Measurements from ENCODE around the gene C16orf92.
A peak's percentile ranks its signal among the peaks of the same experiment; 100 is the strongest.

C16orf92 gene

DNA sequence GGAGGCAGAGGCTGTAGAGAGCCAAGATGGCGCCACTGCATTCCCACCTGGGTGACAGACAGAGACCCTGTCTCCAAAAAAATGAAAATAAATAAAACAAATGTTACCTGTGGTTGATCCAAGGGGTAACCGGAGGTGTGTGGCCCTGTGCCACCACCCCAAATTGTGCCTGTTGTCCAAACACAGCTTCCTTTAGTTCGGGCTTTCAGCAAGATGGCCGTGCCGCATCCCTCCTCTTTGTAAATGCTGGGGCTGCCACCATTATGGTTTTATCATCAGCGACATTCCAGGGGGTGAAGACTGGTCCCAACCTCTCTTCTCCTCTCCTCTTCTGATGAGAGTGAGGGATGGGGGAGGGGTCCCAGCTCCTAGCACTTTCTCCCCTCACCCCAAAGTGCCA, at the start of gene C16orf92:
Gene C16orf92 (plus strand): TSS at position 312 of the 400 bp plus-strand sequence. CDS start 143 bp downstream, outside the sequence.
- DNase-seq (ENCODE audit: low spot score), result no peak

- DNase-seq (ENCODE audit: low spot score), result peak; percentile 96
Observed at GRCh38 chr16:29973384-29974246, 49.4 kb upstream of the C16orf92 start, which contains the start of gene TAOK2. TAOK2 (plus strand) TSS chr16:29973868; CDS start chr16:29977773, 3,905 bp downstream.

DNA sequence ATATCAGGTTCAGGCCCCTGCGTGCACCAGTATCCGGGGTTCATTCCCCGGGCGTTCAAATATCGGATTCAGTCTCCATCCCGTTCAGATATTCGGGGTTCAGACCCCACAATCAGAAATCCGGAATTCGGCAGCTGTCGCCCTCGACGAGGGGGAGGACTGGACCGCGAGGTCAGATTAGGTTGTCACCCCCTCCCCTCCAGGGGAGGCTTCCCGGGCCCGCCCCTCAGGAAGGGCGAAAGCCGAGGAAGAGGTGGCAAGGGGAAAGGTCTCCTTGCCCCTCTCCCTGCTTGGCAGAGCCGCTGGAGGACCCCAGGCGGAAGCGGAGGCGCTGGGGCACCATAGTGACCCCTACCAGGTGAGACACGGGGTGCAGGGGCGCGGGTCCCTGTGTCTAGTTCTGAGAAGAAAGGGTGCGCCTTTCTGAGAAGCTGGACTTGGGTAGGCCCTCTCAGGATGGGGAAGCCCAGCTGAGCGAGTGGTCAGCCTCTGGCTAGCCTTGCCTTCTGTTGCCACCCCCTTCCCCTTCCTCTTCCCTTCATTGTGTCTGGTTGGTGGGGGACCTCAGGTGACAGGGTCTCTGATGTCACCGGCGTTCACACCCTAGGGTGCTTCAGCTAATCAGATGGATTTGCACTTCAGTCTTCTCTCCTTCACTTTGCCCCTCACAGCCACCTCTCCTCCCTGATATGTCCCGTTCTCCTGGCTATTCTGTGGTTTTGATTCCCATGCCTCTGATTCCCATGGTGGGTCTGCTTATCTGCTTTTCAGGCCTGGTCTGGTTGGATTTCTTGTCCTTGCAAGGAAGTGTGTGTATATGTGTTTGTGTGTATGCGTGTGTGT, 48.5 kb upstream of the C16orf92 start:
- DNase-seq (ENCODE audit: low spot score), result no peak

DNA sequence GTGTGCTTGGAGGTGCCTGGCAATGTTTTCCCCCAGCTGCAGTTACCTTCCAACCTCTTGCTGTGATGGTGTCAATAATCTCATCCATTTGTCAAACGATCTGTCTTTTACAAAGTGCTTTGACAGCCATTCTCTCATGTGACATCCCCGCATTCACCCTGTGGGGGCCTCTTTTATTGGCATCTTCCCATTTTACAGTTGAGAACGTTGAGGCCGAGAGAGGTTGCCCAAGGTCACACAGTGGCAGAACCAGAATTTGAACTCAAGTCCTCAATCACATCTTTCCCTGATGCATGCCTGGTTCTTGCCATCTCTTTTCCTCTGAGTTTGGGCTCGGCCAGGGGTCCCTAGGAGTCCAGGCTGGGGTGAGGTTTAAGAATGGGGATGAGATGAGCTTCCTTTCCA, 47.9 kb upstream of the C16orf92 start:
- no peak for DNase-seq (ENCODE audit: low spot score)

DNA sequence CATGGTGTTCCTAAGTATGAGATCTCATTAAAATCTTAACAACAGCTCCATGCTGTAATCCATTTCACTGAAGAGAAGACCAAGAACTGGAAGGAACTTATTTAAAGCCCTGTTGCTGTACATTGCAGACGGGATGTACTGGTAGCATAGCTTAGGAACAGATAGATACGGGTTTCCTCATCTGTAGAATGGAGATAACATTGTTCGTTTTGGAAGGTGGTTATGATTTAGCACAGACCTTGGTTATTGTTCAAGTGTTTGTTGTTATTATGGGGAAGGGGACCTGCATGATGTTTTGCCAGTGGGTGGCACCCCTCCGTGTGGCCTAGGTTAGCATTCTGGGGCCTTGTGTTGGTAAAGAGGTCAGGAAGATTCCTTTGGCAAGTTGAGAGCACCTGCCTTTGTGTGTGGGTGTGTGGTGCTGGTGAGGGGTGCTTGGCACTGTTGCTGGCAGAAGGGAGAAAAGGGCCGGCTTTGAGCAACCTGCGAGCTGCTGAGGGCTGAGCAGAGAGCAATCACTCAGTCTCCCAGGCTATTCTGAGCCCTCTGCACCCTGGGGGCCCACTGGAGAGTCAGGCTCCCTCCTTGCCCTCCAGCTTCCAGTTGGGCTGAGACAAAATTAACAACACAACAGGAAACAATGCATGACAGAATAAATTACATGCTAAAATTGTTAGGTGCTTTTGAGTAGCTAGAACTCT, 47.0 kb upstream of the C16orf92 start:
- no peak for DNase-seq (ENCODE audit: low spot score)

DNA sequence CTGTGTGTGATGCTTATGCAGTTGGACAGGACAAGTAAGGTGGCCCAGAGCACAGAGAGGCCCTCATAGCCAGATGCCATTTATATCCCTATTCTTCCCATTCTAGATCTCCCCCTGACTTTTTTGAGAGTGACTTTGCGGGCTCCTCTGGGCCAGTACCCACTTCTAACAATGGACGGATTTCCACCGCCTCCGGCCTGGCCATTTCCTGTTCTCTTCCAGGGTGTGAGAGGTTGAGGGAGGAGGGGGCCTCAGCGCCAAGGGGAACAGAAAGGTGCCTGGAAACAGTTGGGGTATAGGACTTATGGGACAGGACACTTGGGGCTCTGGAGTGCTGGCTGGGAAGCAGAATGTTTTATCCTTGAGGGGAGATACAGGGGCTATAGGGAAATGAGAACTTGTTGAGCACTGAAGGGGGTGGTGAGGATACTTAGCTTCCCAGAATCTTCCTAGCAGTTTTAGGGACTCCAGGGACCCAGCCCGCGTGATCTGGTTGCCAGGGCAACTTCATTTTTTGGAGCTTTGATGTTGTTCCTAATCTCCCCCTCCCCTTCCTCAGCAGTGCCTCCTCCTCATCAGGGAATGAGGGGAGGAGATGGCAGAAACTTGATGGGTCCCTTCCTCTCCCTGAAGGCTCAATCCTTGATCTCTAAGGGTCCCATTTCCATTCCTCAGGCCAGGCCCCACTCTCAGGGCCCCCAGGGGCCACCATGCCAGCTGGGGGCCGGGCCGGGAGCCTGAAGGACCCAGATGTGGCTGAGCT, 45.8 kb upstream of the C16orf92 start:
- no peak for DNase-seq (ENCODE audit: low spot score)

GRCh38 chr16:29978081-29978480, 44.9 kb upstream of the C16orf92 start:
- DNase-seq (ENCODE audit: low spot score), result no peak

DNA sequence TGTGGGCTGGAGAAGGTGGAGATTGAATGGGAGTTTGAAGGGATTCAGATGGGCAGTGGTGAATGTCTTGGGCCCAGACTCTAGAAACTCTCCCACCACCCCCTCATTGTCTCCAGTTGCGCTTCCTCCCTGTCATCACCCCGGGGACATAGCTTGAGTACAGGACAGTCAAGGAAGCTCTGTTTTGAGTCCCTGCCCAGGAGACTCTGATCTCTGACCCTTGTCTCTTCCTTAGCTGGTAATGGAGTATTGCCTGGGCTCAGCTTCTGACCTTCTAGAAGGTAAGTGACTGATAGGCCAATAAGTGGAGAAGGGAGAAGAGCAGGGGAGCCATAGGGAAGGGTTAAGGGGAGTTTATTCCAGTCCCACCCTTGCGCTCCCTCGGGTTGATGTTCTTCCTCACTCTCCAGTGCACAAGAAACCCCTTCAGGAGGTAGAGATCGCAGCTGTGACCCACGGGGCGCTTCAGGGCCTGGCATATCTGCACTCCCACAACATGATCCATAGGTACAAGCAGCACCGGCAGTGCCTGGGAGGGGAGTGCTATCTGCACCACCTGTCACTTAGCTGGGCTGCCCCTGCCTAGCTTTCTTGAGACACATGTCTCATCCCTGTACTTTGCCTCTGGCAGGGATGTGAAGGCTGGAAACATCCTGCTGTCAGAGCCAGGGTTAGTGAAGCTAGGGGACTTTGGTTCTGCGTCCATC, 44.3 kb upstream of the C16orf92 start:
- no peak for DNase-seq (ENCODE audit: low spot score)

DNA sequence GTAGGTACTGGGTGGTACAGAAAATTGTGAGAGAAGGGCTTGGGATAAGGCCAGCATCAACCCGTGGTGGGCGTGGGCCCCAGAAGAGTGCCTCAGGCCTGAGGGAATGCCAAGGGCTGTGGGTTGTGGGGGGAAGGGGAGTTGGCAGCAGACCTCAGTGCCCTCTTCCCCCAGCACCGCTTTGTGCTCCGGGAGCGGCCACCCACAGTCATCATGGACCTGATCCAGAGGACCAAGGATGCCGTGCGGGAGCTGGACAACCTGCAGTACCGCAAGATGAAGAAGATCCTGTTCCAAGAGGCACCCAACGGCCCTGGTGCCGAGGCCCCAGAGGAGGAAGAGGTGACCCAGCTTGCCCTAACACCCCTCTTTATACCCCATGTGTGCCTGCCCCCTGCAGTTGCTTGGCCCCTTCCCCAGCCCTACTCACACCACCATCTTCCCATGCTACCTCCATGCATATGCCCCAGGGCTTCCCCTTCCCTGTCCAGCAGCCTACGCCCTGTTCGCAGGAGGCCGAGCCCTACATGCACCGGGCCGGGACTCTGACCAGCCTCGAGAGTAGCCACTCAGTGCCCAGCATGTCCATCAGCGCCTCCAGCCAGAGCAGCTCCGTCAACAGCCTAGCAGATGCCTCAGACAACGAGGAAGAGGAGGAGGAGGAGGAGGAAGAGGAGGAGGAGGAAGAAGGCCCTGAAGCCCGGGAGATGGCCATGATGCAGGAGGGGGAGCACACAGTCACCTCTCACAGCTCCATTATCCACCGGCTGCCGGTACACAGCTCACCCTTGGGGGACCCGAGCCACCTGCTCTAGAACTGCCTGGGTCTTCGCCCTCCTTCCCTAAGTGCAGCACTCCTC, 40.2 kb upstream of the C16orf92 start:
- DNase-seq (ENCODE audit: low spot score), result no peak

DNA sequence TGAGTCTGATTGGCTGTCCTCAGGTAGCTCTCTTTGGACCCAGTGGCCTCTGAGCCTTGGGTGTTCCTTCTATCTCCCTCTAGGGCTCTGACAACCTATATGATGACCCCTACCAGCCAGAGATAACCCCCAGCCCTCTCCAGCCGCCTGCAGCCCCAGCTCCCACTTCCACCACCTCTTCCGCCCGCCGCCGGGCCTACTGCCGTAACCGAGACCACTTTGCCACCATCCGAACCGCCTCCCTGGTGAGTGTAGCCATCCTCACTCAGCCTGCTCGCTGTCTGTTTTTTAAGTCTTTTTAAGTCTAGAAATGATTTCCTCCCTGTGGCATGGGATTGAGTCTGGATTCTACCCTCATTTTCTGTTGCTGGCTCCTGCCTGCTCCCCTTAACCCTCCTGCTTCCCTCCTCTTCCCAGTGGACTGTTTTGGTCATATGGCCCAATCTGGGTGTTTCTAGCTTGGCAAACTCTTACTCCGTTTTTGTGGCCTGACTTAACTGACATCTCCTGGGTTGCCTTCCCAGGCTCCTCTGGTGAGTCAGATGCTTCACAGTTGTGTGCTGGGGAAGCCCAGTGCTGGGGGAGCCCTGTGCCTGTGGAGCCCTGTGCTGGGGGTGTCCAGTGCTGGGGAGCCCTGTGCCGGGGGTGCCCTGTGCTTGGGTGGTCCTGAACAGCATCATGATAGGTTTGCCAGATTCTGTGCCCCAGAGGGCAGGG, 39.4 kb upstream of the C16orf92 start:
- DNase-seq (ENCODE audit: low spot score), result no peak

GRCh38 chr16:29984137-29984763, 38.7 kb upstream of the C16orf92 start:
- no peak for DNase-seq (ENCODE audit: low spot score)

DNA sequence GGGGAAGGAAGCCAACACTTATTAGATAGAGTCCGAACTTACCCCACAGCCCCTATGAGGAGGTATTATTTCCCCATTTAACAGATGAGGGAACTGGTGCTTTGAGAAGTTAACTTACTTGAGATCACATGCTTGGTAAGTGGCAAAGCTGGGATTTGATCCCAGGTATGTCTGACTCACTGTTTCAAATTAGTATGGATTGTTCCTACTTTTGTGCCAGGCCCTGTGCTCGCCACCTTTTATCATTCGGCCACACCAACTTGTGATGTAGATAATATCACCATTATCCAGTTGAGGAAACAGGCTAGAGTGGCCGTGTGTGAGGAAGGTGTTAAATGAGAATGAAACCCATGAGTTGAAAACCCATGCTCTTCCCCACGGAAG, 38.2 kb upstream of the C16orf92 start:
- DNase-seq (ENCODE audit: low spot score), result no peak

DNA sequence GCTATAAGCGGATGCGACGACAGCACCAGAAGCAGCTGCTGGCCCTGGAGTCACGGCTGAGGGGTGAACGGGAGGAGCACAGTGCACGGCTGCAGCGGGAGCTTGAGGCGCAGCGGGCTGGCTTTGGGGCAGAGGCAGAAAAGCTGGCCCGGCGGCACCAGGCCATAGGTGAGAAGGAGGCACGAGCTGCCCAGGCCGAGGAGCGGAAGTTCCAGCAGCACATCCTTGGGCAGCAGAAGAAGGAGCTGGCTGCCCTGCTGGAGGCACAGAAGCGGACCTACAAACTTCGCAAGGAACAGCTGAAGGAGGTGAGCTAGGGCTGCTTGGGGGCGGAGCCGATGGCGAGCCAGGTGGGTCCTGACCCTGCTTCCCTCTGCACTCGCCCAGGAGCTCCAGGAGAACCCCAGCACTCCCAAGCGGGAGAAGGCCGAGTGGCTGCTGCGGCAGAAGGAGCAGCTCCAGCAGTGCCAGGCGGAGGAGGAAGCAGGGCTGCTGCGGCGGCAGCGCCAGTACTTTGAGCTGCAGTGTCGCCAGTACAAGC, 37.7 kb upstream of the C16orf92 start:
- no peak for DNase-seq (ENCODE audit: low spot score)

DNA sequence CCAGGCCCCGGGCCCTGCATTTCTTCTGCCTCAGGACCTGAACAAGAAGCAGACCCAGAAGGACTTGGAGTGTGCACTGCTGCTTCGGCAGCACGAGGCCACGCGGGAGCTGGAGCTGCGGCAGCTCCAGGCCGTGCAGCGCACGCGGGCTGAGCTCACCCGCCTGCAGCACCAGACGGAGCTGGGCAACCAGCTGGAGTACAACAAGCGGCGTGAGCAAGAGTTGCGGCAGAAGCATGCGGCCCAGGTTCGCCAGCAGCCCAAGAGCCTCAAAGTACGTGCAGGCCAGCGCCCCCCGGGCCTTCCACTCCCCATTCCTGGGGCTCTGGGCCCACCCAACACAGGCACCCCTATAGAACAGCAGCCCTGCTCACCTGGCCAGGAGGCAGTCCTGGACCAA, 36.8 kb upstream of the C16orf92 start:
- DNase-seq (ENCODE audit: low spot score), result no peak

DNA sequence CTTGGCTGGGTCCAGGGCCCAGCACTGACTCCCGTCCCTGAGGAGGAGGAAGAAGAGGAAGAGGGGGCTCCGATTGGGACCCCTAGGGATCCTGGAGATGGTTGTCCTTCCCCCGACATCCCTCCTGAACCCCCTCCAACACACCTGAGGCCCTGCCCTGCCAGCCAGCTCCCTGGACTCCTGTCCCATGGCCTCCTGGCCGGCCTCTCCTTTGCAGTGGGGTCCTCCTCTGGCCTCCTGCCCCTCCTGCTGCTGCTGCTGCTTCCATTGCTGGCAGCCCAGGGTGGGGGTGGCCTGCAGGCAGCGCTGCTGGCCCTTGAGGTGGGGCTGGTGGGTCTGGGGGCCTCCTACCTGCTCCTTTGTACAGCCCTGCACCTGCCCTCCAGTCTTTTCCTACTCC, 36.1 kb upstream of the C16orf92 start:
- no peak for DNase-seq (ENCODE audit: low spot score)

- DNase-seq (ENCODE audit: low spot score), result no peak
Observed at GRCh38 chr16:29987371-29988085, 35.5 kb upstream of the C16orf92 start.

DNA sequence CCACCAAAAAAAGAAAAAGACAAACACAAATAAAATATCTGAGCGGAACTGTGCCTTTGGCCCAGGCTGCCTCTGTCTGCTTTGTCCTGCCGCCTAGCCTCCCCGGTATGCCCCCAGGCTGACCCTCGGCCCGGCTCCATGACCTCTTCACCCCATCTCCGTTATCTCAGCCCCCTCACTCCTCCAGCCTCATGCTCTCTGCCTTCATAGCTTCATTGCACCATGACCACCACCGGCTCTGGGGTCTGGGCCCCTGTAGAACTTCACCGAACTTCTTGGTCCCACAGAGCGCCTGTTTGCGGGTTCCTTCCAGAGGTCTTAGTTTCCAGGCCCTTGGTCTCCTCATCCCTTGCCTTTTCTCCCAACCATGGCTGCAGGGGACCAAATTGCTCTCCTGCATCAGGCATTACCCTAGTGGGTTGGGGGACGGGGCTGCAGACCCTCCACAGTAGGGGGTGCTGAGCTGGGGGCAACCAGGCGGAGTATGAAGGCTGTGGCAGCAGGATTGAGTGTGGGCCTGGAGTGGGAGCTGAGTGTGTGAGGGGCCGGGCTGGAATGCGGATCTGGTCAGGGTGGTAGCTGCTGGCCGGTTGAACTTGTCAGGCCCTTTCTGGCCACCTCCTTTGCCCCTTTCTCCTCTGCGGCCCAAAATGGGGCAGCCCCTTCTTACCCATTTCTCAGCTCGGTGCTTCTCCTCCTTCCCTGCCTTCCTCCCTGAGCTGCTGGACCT, 34.5 kb upstream of the C16orf92 start:
- no peak for DNase-seq (ENCODE audit: low spot score)
